ENCODE measurements around the gene CDK5.

DNA sequence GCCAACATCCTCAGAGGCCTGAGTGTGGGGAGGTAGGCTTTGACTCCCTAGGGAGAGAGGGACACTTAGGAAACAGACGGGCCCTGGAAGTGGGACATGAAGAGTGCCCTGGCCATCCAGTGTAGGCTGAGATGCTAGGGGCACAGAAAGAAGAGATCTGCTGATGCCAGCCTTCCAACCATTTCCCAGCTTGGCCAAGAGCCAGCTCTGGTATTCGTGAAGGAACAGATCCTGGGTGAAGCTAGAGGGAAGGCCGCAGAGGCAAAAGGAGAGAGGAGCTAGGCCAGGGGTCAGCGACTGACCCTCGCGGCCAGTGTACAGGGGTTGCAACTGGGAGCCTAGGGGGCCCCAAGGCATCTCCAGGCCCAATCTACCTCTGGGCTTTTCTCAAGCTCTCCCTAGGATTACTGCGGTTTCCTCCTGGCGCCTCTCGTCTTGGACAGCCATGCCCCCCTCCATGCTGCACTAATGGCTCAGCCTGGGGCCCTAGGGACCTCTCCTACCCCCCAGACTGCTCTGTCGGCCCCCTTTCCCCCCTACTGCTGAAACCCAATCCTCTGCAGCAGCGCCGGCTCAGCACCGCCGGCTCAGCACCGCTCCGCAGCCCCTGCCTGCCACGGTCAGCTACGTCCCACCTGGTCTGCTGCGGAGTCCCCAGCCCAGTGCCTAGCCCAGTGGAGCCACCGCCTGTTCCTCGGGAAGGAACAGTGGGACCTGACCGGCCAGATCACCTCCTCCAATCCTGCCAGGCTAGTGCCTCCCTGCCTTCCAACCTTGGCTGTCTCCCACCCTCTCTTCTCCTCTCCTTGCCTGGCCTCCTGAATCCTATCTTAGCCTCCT, 9.5 kb downstream of the CDK5 start, which contains the start of gene ASIC3:
- TF ChIP-seq POLR2A (IDR thresholded peaks at IDR 0.05; ENCODE audit: low read depth, low read length) = no peak
- TF ChIP-seq POLR2AphosphoS5 (IDR thresholded peaks at IDR 0.05; ENCODE audit: low read depth, low read length) = no peak
- TF ChIP-seq POU2F2 (IDR thresholded peaks at IDR 0.05; ENCODE audit: low read depth, low read length) = no peak
- TF ChIP-seq TAF1 (IDR thresholded peaks at IDR 0.05; ENCODE audit: low read depth, low read length) = no peak
